ENCODE measurements around the gene SPTBN5.

GRCh38 chr15:41904541-41905005 lies 10.7 kb upstream of the SPTBN5 start:
- peak; percentile 68 to 76 (median 76) for TF ChIP-seq CTCF (IDR thresholded peaks at IDR 0.05)
- no peak for TF ChIP-seq POLR2A (IDR thresholded peaks at IDR 0.05; ENCODE audit: low read depth)
- TF ChIP-seq POLR2AphosphoS5 (IDR thresholded peaks at IDR 0.05): no peak
- no peak for TF ChIP-seq EP300 (IDR thresholded peaks at IDR 0.05)

All from esophagus muscularis mucosa (tissue), 4 donors.